GM18517 (cell line): ENCODE results near the gene CLSTN2.

Experiments used
- ATAC-seq: cut with Tn5 transposase; IDR thresholded peaks from one replicate; pipeline ENCODE4 v1.9.1; 2021; ENCODE audit warnings: mild to moderate bottlenecking, moderate library complexity; ENCODE audit not compliant: unreplicated experiment

The CLSTN2 gene

GRCh38 chr3:140323561-140323960 is 388.6 kb downstream of the CLSTN2 start:
- no peak for ATAC-seq

DNA sequence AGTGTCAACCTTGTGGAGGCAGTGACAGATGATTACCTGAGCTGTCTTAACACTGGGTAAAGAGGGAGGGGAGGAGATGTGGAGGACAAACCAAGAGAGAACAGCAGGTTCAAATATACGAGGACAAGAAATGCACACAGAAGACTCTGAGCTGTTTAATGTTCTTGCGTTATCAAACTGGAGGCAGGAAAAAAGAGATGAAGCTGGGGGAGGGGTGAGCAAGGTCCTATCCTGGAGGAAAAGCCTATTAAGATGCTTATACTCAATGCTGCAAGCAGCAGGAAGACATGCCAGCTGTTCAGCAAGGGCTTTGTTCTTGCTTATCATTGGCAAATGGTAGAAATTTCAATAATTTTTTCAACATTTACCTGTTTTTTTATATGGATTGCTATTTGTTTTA is 397.1 kb downstream of the CLSTN2 start:
- no peak for ATAC-seq

DNA sequence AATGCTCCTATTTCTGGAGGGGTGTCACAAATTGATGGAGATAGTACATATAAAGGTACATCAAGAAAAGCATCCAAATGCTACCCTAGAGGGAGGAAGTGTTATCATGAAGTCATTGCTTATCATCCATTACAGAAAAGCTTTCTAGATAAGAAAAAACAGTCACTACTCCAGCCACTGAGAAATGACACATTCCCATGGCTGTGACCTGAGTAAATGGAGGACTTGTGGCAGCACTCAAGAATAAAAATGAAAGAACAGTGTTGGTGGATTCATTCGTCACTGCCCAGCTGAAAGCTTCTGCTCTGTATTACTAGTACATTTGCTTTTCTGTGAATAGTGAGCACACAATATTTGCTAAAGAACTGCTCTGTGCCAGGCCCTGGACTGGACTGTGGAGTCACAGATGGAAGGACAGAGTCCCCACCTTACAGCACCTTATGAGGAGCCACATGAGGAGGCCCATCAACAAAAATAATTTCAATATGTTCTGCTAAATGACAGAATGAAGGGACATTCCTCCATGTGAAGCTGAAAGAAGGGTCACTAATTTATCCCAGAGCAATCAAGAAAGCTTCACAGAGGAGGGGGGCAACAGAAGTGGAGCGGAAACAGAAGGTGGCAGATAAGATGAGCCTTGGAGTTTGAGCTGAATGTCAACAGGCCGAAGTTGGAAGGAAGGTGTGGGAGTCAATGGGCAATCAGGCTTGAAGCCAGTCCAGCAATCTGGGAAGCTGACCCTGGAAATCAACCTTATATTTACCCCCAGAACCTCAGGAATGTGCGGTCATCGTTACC is 399.3 kb downstream of the CLSTN2 start:
- ATAC-seq: no peak

GRCh38 chr3:140336465-140336864 is 401.5 kb downstream of the CLSTN2 start:
- no peak for ATAC-seq

- ATAC-seq: no peak
These were observed 403.9 kb downstream of the CLSTN2 start for GRCh38 chr3:140338916-140339315.

- ATAC-seq: no peak
These were observed 406.2 kb downstream of the CLSTN2 start for GRCh38 chr3:140341203-140341602.

GRCh38 chr3:140341817-140342403 is 406.9 kb downstream of the CLSTN2 start:
- ATAC-seq: no peak

DNA sequence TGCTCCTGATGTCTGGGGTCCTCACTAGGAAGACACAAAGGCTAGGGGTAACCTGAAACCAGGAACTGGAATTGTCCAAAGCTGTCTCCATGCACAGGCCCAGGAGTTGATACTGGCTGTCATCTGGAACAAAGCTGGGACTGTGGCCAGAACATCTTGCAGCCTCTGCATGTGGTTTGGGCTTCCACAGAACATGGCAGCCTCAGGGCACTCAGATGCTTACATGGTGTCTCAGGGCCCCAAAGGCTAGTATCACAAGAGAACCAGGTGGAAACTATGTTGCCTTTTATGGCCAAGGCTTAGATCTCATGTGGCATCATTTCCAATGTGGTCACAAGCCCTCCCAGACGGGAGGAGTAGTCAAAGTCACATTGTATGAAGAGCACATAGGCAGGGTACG is 407.7 kb downstream of the CLSTN2 start:
- ATAC-seq: no peak

- no peak for ATAC-seq
These were observed 408.5 kb downstream of the CLSTN2 start for GRCh38 chr3:140343211-140344081.

GRCh38 chr3:140344082-140344454 is 409.1 kb downstream of the CLSTN2 start:
- no peak for ATAC-seq

- no peak for ATAC-seq
These were observed 409.7 kb downstream of the CLSTN2 start for GRCh38 chr3:140344601-140345205.

DNA sequence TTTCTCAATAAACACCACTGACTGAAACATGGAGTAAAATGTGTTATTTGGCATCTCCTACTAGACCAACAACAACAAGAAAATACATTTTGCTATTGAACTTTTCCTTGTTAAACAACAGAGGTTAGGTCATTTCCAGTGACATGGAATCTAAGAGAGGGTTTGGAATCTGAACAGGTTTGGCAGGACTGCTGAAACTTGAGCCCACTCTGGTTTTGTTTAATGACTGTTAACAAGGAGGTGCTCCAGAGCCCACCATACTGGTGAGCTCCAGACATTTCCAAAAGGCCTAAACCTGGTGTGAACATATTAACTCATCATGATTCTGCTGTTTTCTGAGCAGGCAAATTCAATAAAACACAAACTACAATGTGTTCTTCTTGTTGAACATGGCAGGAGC is 412.2 kb downstream of the CLSTN2 start:
- no peak for ATAC-seq

- ATAC-seq: no peak
These were observed 415.0 kb downstream of the CLSTN2 start for GRCh38 chr3:140349938-140350337.

GRCh38 chr3:140351466-140351865 is 416.5 kb downstream of the CLSTN2 start:
- no peak for ATAC-seq

DNA sequence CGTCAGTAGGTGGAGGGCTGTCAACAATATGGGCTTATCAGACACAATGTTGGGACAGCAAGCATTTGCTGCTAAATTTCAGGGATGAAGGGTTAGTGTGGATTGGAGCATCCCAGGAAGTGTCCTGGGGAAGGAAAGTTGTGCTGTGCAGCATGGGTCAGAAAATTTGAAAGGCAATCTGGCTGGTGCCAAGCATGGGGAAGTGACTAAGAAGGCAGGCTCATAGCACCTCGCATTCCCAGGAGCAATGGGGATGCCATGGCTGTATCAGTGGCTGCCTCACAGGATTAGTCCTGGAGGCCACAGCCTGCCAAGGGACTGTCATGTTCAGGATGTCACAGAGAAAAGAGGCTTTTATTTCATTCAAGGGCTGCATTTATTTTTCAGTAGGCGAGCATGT is 420.5 kb downstream of the CLSTN2 start:
- ATAC-seq: no peak

DNA sequence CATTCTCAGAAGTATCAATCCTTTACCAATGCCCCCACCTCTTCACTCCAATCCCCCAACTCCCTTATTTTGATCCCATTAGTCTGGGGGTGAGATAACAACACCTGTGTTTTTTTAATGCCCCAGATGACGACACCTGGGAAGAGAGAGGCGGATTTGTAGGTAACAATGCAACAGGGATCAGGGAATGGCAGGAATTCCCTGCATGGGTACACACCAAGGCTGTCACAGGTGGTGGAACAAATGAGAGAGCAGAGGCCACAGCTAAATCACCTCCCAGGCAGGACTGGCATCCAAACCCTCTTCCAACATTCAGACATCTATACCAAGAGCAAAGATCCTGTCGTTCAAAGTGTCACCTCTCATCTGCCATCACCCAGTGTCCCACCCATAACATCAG is 423.7 kb downstream of the CLSTN2 start:
- no peak for ATAC-seq

DNA sequence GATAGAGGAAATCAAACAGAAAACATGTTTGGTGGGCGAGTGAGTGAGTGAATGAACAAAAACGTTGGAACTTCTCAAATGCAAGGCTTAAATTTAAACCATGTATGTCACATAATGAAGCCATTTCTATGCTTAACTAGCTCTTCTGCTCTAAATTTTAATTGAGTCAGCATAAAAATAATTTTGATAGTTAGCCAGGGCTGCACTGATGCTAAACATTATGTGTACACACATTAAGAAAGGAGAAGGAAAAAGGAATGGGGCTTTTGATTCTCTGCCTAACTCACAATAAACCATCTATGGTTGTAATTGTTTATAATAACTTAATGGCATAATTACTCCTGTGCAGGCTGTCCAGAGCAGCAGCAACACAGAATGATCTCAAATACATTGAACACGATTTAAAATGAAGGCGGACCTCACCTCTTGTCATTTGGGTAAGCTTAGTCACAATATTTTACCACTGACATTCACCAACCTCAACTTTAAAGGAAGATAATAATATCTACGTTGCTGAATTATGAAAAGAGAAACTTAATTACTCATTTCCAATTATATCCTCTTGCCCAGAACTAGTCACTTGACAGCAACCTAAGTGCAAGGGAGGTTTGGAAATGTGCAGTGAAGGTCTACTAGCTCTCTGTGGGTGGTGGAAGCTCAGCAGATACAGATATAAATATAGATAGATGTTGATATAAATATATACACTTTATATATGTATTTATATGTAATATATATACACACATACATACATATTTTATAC is 424.4 kb downstream of the CLSTN2 start:
- ATAC-seq: no peak

DNA sequence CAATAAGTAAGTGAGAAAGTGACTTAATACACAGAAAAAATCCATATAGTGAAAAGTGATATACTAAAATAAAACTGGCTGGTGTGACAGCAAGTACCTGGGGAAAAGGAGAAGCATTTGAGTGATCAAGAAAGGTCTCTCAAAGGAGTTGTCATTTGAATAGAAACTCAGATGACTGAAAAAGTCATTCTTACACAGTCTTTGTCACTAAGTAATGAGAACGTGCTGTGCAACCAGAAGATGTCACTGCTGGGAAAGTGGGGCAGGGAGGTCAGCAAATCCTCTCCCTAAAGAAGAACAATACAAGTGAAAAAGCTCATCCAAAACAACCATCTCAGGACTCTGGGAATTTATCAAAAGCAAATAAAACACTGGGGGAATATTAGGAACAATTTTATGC is 425.3 kb downstream of the CLSTN2 start:
- no peak for ATAC-seq

DNA sequence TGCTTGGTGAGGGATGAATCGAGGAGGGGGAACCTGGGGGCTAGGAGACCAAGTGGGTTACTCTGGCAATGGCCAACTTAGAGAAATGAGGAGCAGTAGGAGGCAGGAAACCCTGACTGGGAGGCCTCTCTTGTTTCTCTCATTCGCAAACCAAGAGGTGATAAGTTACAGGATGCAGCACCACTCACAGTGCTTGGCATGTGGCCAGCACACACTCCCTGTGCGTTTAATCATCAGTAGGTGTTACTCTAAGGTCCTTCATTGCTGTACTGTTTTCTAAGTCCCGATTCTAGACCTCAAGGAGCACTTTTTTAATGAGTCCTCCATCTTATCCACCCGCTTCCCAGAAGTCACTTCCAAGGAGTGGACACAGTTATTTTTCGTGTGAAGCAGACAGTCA is 428.8 kb downstream of the CLSTN2 start:
- ATAC-seq: no peak

GRCh38 chr3:140365872-140366697 is 431.1 kb downstream of the CLSTN2 start:
- no peak for ATAC-seq
